Measurements from ENCODE around the gene NSMF. TPM values are rescaled to one million over a fixed set of nuclear protein-coding genes. Genes with fewer than 3 reads are reported as not detected.

Gene NSMF
- total RNA-seq, 1 donor from 2014 or later = 24.7 TPM

DNA sequence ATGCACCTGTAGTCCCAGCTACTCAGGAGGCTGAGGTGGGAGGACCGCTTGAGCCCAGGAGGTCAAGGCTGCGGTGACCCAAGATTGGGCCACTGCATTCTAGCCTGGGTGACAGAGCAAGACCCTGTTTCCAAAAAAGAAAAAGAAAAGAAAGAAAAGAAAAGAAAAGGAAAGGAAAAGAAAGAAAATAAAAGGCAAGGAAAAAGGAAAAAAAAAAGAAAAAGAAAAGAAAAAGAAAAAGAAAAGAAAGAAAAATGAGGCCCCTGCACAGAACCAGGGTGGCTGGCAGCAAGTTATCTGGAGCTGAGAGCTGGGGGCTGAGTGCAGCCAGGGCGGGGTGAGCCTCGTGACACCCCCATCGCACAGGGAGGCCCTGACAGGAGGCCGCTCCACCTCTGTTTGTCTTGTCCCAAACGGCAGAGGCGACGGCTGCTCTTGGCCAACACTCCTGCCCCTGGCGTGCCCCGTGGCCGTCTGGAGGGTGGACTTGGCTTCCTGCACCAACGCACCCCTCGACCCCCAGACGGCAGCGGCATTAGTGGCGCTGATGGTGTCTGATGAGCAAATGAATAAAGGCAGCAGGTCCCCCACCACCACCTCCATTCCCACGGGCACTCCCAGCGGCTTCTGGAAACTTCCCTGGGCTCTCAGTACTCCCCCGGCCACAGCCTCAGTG, 52.9 kb downstream of the NSMF start:
- ChIA-PET POLR2A (interaction anchor here (0.7 kb wide), 2 partner anchors 104 to 183 kb away, joined by 4 to 6 read pairs; partner anchors contain the start of gene NRARP), CTCF (interaction anchor here (0.9 kb wide), 1 partner anchor 103 kb away, joined by 3 read pairs; no protein-coding TSS in a partner anchor)
- intact Hi-C loops (cut with micrococcal nuclease) = loop anchor here (2.0 kb wide), 1 partner anchor 111 kb away; no protein-coding TSS in a partner anchor
- H3K27ac Mint-ChIP-seq = no peak overlapping the region
- TF ChIP-seq CTCF (IDR thresholded peaks at IDR 0.05) = no peak
- peaks cover 7% of the 10 kb centered on the region for H3K36me3 Mint-ChIP-seq (ENCODE audit: low read depth)
- no peak overlapping the region for H3K4me3 Mint-ChIP-seq
- peaks cover 2% of the 10 kb centered on the region for H3K27me3 Mint-ChIP-seq
- H3K9me3 Mint-ChIP-seq = peaks cover 6% of the 10 kb centered on the region
- H3K4me1 Mint-ChIP-seq = peaks cover 16% of the 10 kb centered on the region
- ATAC-seq (ENCODE audit: low read depth) (no peak), DNase-seq (no peak)

DNA sequence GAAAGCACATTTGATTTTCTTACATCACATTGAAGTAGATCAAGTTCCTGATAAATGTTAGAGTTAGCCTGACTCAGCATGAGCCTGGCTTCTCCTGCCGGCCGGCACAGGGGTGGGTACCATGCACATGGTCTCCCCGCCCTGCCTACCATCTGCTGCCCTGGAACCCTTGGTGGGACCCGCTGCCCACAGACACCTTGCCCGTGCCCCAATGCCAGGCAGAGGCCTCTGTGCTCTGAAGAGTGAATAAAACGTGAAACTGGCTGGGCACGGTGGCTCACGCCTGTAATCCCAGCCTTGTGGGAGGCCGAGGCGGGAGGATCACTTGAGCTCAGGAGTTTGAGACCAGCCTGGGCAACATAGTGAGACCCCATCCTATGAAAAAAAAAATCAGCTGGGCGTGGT, 53.5 kb downstream of the NSMF start:
- ATAC-seq (ENCODE audit: low read depth) = no peak
- peaks cover 2% of the 10 kb centered on the region for H3K27me3 Mint-ChIP-seq
- H3K36me3 Mint-ChIP-seq (ENCODE audit: low read depth) = peaks cover 7% of the 10 kb centered on the region
- no peak for DNase-seq
- intact Hi-C loops (cut with micrococcal nuclease) = loop anchor here (2.0 kb wide), 1 partner anchor 111 kb away; no protein-coding TSS in a partner anchor
- peaks cover 19% of the 10 kb centered on the region for H3K4me1 Mint-ChIP-seq
- ChIA-PET POLR2A (interaction anchor here (0.7 kb wide), 2 partner anchors 103 to 182 kb away, joined by 4 to 6 read pairs; partner anchors contain the start of gene NRARP), CTCF (interaction anchor here (0.9 kb wide), 1 partner anchor 103 kb away, joined by 3 read pairs; no protein-coding TSS in a partner anchor)
- no peak for TF ChIP-seq CTCF (IDR thresholded peaks at IDR 0.05)
- H3K9me3 Mint-ChIP-seq = peaks cover 6% of the 10 kb centered on the region
- H3K4me3 Mint-ChIP-seq = no peak overlapping the region
- H3K27ac Mint-ChIP-seq = no peak overlapping the region

- DNase-seq (no peak), ATAC-seq (ENCODE audit: low read depth) (no peak)
- ChIA-PET POLR2A (interaction anchor here (0.6 kb wide), 1 partner anchor 275 kb away, joined by 3 read pairs; no protein-coding TSS in a partner anchor), CTCF (no interaction called here)
- no peak for TF ChIP-seq CTCF (IDR thresholded peaks at IDR 0.05)
- Mint-ChIP-seq H3K36me3 (ENCODE audit: low read depth) (peaks cover 7% of the 10 kb centered on the region), H3K4me1 (peaks cover 22% of the 10 kb centered on the region), H3K4me3 (no peak overlapping the region), H3K27ac (no peak overlapping the region), H3K27me3 (peaks cover 2% of the 10 kb centered on the region), H3K9me3 (peaks cover 6% of the 10 kb centered on the region)
- intact Hi-C loops (cut with micrococcal nuclease) = no loop called here
Measured at GRCh38 chr9:137404961-137405567, 54.1 kb downstream of the NSMF start.

GRCh38 chr9:137403269-137403668, 55.9 kb downstream of the NSMF start:
- ChIA-PET CTCF (no interaction called here), POLR2A (no interaction called here)
- TF ChIP-seq CTCF (IDR thresholded peaks at IDR 0.05) = no peak
- peaks cover 7% of the 10 kb centered on the region for H3K36me3 Mint-ChIP-seq (ENCODE audit: low read depth)
- no peak for DNase-seq
- intact Hi-C loops (cut with micrococcal nuclease) = no loop called here
- peaks cover 31% of the 10 kb centered on the region for H3K4me1 Mint-ChIP-seq
- H3K4me3 Mint-ChIP-seq = no peak overlapping the region
- ATAC-seq (ENCODE audit: low read depth) = no peak
- H3K9me3 Mint-ChIP-seq = peaks cover 6% of the 10 kb centered on the region
- peaks cover 2% of the 10 kb centered on the region for H3K27me3 Mint-ChIP-seq
- H3K27ac Mint-ChIP-seq = no peak overlapping the region

- peaks cover 29% of the 10 kb centered on the region for H3K4me1 Mint-ChIP-seq
- peaks cover 6% of the 10 kb centered on the region for H3K9me3 Mint-ChIP-seq
- no peak for ATAC-seq (ENCODE audit: low read depth)
- H3K4me3 Mint-ChIP-seq = no peak overlapping the region
- intact Hi-C loops (cut with micrococcal nuclease) = no loop called here
- CTCF ChIA-PET = no interaction called here
- H3K36me3 Mint-ChIP-seq (ENCODE audit: low read depth) = peaks cover 7% of the 10 kb centered on the region
- no peak overlapping the region for H3K27ac Mint-ChIP-seq
- POLR2A ChIA-PET = no interaction called here
- DNase-seq = no peak
- no peaks in the 10 kb centered on the region for H3K27me3 Mint-ChIP-seq
- no peak for TF ChIP-seq CTCF (IDR thresholded peaks at IDR 0.05)
Measured at GRCh38 chr9:137402746-137403145, 56.4 kb downstream of the NSMF start.
